GM21526 (cell line): ENCODE data around the gene NRSN2.
"Not testable (repeated sequence)": the region's sequence is repeated elsewhere in the genome, so short reads cannot be mapped to it uniquely, and the experiment has no call there.

ENCODE experiments used
- ATAC-seq: cut with Tn5 transposase; IDR thresholded peaks from one replicate; pipeline ENCODE4 v1.9.1; 2021; ENCODE audit warnings: moderate library complexity; ENCODE audit not compliant: unreplicated experiment, low FRiP score

NRSN2 gene

GRCh38 chr20:393296-393695 is 46.4 kb downstream of the NRSN2 start:
- ATAC-seq: not testable (repeated sequence)

- no peak for ATAC-seq
These were observed 49.3 kb downstream of the NRSN2 start for GRCh38 chr20:396252-396618.

DNA sequence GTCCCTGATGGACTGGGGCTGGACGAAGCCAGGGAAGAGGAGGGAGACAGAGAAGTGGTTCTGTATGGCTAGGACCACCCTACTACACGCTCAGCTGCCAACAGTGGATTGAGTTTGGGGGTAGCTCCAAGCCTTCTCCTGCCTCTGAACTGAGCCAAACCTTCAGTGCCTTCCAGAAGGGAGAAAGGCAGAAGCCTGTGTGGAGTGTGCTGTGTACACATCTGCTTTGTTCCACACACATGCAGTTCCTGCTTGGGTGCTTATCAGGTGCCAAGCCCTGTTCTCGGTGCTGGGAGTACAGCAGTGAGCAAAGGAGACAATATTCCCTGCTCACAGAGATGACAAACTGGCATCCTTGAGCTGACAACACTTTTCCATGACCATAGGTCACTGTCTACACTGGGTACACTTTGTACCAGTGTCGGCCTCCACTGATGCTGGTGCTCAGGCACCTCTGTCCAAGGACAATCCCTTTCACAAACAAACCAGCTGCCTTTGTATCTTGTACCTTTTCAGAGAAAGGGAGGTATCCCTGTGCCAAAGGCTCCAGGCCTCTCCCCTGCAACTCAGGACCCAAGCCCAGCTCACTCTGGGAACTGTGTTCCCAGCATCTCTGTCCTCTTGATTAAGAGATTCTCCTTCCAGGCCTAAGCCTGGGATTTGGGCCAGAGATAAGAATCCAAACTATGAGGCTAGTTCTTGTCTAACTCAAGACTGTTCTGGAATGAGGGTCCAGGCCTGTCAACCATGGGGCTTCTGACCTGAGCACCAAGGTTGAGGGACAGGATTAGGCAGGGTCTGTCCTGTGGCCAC is 49.9 kb downstream of the NRSN2 start:
- ATAC-seq: no peak

GRCh38 chr20:397432-398237 is 50.7 kb downstream of the NRSN2 start:
- no peak for ATAC-seq

DNA sequence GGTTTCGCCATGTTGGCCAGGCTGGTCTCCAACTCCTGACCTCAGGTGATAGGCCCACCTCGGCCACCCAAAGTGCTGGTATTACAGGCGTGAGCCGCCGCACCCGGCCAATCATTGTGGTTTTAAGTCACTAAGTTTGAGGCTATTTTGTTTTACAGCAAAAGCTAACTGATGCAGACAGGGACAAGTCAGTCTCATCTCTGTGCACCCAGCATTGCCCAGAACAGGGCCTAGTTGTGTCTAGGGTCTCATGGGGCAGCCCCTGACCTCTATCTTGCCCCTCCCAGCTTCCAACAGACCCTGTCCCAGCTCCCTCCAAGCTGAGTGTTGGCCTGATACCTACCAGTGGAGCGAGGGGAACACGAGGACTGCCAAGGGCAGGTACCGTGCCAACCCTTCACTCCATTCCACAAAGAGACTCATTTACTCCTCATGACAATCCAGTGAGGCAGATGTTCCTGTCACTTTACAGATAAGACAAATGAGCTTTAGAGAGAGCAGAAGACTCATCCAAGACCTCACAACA is 52.3 kb downstream of the NRSN2 start:
- ATAC-seq: no peak

DNA sequence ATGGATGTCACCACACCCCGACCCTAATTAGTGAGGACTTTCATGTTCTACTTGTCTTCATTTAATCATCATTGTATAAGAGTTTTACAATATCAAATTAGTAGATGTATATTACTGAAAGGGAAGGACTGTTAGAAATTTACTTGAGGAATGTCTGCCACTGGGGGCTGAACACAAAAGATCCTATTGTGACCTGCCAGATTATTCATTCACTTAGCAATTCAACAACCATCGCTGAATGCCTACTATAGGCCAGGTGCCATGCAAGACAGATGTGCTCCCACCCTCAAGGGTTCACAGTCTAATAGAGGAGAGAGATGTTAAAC is 53.2 kb downstream of the NRSN2 start:
- ATAC-seq: no peak

DNA sequence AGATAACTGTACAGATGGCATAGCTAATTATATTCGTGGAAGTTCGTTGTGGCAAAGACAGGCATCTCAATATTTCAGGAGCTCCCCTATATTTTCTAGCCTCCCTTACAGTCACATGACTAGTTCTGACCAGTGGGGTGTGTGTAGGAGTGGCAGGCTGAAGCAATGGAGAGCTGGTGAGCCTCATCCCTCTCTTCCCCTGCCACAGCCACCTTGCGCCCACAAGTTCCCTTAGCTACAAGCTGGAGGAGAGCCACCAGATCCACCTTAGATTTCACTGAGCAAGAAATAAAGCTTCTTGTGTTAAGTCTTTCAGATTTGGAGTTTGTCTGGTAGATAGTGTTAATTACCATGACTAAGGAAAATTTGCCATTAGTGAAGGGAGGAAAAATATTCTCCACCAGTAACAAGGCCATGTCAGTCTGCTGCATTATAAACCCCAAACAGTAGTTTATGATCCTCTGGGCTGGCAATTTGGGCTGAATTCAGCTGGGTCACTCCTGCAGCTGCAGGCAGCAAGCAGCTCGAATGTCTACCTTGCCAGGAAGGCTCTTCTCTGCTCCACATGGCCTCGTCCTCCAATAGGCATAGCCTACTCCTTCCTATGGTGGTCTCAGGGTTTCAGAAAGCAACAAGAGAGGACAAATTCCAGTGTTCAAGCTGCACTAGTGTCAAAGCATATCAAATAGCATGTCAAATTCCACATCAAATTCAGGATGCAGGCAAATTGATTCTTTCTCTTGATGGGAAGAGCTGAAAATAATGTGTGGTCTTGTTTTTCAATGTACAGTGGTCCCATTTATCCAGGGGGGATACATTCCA is 53.8 kb downstream of the NRSN2 start:
- ATAC-seq: no peak

DNA sequence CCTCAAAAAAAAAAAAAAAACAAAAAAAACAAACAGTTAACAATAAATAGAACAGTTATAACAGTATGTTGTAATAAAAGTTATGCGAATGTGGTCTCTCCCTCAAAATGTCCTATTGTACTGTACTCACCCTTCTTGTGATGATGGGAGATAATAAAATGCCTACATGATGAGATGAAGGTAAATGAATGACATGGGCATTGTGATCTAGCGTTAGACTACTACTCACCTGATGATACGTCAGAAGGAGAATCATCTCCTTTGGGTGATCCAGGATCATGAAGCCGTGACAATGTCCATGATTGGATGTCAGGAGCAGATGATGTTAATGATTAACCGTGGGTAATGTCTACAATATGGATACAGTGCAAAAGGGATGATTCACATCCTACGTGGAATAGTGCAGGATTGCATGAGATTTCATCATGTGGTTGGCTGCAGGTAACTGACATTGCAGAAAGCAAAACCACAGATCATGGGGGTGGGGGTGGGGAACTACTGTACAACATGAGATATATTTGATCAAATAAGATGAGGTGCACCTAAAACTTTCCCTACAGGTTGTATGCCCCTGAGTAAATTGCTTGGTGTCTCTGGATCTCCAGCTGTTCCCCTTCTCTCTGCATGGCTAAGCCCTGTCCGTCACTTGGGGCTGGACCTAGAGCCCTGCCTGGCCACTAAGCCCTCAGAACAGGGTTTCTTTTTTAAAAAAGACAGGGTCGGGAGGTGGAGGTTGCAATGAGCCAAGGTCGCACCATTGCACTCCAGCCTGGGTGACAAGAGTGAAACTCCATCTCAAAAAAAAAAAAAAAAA is 55.0 kb downstream of the NRSN2 start:
- no peak for ATAC-seq

- no peak for ATAC-seq
These were observed 55.6 kb downstream of the NRSN2 start for GRCh38 chr20:402496-402885.

GRCh38 chr20:402898-403581 is 56.1 kb downstream of the NRSN2 start:
- ATAC-seq: no peak

DNA sequence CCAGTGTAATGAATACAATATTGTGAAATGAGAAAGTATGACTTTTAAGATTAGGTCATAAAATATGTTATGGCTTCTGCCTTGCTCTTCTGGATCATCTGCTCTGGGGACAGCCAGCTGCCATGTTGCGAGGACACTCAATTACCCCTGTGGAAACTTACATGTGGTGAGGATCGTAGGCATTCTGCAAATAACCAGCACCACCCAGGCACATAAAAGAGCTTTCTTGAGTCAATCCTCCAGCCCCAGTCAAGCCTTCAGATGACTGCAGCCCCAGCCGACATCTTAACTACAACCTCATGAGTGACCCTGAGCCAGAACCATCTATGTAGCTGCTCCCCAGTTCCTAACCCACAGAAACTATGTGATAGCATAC is 56.7 kb downstream of the NRSN2 start:
- ATAC-seq: no peak

DNA sequence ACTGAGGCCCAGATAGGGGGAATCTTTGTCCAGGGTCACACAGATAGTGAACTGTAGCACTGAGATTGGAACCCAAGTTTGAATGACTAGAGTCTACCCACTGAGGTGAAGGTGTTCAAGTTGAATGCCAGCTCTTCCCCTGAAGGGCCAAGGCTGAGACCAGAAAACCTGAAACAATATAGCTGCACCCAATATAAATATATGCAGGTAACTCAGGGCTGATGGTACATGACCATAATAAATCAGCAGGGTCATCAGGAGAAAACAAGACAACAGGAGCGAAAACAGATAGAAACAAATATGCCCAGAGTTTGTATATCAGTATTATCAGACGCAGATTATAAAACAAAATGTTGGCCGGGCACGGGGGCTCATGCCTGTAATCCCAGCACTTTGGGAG is 57.2 kb downstream of the NRSN2 start:
- ATAC-seq: no peak
